Tibial nerve (tissue), 4 donors: ENCODE results near the gene USO1. TPM values are rescaled to one million over a fixed set of nuclear protein-coding genes. Genes with fewer than 3 reads are reported as not detected.

Source experiments
- DNase-seq, 2 donors: peaks; one replicate each; pipeline ENCODE4 v3.0.0-alpha.2; 2019; ENCODE audit warnings: low spot score in 2 of 2
- H3K27ac ChIP-seq, 4 donors: fragments of 200-600 bp; sonication (generic) in 3 of 4; one replicate each; pipeline ENCODE4 v1.5.1; 2017 to 2019; ENCODE audit warnings: mild to moderate bottlenecking in 1 of 4
- H3K27me3 ChIP-seq, 2 donors: fragments of 200-600 bp; sonication (generic) in 1 of 2; one replicate each; pipeline versions ENCODE4 v1.5.1 to v1.6.0; 2017 to 2019
- H3K36me3 ChIP-seq, 3 donors: fragments of 200-600 bp; sonication (generic); one replicate each; pipeline ENCODE4 v1.5.1; 2018 to 2019
- H3K4me1 ChIP-seq, 4 donors: fragments of 200-600 bp; sonication (generic) in 3 of 4; one replicate each; pipeline ENCODE4 v1.5.1; 2017 to 2019
- H3K4me3 ChIP-seq, 4 donors: fragments of 200-600 bp; sonication (generic) in 3 of 4; one replicate each; pipeline ENCODE4 v1.5.1; 2017 to 2019; ENCODE audit warnings: mild to moderate bottlenecking in 1 of 4, moderate library complexity in 1 of 4
- H3K9me3 ChIP-seq, 4 donors: fragments of 200-600 bp; sonication (generic) in 3 of 4; one replicate each; pipeline ENCODE4 v1.5.1; 2017 to 2019
- EP300 ChIP-seq, 2 donors: sonication (generic); formaldehyde crosslinking; IDR thresholded peaks; one replicate each; pipeline ENCODE4 v1.6.1; 2017; ENCODE audit warnings: antibody characterized with exemption in 2 of 2, mild to moderate bottlenecking in 1 of 2
- POLR2A ChIP-seq, 2 donors: fragments of 450-650 bp; IDR thresholded peaks; one replicate each; pipeline ENCODE4 v1.6.1; 2017; ENCODE audit warnings: antibody characterized with exemption in 2 of 2, mild to moderate bottlenecking in 2 of 2, moderate library complexity in 2 of 2
- whole genome bisulfite sequencing, 2 donors: methylation state at CpG; one replicate each; pipeline ENCODE4 v1.1.5; 2018; 5-methylcytosine and 5-hydroxymethylcytosine counted together
- total RNA-seq, 4 donors: library from RNA; depleted of rRNA; stranded (reverse); fragments of >200 nt; gene quantifications; one replicate each; pipeline ENCODE4 v1.1.0, GENCODE V29; 2016
- TF ChIP-seq, protein P1 (sequence below), 5 experiments: fragments of 200-600 bp in 3 of 5; fragments of 450-650 bp in 2 of 5; sonication (generic) in 3 of 5; IDR thresholded peaks; one replicate each; pipeline ENCODE4 v1.5.1; 2016 to 2019; ENCODE audit warnings: antibody characterized with exemption in 5 of 5, mild to moderate bottlenecking in 3 of 5, moderate library complexity in 2 of 5

The USO1 gene, protein sequence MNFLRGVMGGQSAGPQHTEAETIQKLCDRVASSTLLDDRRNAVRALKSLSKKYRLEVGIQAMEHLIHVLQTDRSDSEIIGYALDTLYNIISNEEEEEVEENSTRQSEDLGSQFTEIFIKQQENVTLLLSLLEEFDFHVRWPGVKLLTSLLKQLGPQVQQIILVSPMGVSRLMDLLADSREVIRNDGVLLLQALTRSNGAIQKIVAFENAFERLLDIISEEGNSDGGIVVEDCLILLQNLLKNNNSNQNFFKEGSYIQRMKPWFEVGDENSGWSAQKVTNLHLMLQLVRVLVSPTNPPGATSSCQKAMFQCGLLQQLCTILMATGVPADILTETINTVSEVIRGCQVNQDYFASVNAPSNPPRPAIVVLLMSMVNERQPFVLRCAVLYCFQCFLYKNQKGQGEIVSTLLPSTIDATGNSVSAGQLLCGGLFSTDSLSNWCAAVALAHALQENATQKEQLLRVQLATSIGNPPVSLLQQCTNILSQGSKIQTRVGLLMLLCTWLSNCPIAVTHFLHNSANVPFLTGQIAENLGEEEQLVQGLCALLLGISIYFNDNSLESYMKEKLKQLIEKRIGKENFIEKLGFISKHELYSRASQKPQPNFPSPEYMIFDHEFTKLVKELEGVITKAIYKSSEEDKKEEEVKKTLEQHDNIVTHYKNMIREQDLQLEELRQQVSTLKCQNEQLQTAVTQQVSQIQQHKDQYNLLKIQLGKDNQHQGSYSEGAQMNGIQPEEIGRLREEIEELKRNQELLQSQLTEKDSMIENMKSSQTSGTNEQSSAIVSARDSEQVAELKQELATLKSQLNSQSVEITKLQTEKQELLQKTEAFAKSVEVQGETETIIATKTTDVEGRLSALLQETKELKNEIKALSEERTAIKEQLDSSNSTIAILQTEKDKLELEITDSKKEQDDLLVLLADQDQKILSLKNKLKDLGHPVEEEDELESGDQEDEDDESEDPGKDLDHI
- 10 to 100 TPM; 50.9 to 58.6 (median 55.8) TPM for total RNA-seq

DNA sequence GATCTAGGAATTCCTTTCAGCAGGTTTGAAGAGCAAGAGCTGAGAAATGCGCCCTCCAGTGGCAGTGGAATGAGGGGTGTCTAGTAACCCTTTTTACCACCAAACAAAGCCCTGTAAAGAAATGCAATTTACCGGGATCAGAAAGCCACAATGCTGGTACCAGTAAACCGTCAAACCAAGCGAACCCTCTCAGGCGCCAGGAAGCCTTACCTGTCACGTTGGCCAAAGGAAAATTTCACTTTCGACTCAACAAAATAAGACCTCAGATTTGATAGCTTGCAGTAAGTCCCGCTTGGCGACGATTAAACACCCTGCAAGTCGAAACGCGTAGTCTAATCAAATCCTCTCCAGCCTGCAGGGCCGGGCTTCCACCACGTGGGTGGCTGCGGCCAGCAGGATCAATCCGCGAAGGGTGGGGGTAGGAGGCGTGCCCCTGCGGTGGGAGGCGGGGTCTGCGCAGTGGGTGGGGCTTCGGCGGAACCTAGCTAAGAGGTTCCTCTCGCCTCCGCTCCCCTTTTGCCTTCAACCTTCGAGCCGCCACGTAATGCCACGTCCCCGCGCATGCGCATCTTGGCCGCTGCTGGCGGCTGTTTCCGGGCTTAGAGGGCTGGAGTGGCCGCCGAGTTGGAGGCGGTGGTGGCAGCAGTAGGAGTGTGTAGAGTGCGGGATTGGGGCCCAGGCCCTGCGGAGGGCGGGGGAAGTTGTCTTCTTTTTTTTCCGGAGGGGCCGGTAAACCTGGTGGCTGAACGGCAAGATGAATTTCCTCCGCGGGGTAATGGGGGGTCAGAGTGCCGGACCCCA, at the start of gene USO1:
TSS of gene USO1 (plus strand) at position 512 of the 801 bp plus-strand sequence. CDS start at position 755, 243 bp downstream.
- DNase-seq: peak; percentile 97
- peaks cover 0 to 42% (median 19%) of the 10 kb centered on the region in 4 donors for H3K4me1 ChIP-seq
- 1% methylated on average over 36 to 46 of the region's 48 CpGs for WGBS, 2 donors
- peak within 1 kb of the TSS; percentile 91 to 99 (median 95) for H3K27ac ChIP-seq
- TF ChIP-seq POLR2A (IDR thresholded peaks at IDR 0.05): peak; percentile 94 to 98
- TF ChIP-seq, protein P1, sequence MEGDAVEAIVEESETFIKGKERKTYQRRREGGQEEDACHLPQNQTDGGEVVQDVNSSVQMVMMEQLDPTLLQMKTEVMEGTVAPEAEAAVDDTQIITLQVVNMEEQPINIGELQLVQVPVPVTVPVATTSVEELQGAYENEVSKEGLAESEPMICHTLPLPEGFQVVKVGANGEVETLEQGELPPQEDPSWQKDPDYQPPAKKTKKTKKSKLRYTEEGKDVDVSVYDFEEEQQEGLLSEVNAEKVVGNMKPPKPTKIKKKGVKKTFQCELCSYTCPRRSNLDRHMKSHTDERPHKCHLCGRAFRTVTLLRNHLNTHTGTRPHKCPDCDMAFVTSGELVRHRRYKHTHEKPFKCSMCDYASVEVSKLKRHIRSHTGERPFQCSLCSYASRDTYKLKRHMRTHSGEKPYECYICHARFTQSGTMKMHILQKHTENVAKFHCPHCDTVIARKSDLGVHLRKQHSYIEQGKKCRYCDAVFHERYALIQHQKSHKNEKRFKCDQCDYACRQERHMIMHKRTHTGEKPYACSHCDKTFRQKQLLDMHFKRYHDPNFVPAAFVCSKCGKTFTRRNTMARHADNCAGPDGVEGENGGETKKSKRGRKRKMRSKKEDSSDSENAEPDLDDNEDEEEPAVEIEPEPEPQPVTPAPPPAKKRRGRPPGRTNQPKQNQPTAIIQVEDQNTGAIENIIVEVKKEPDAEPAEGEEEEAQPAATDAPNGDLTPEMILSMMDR (IDR thresholded peaks at IDR 0.05): peak; percentile 68 to 74 (median 69)
- TF ChIP-seq EP300 (IDR thresholded peaks at IDR 0.05): peak; percentile 89 to 99
- no peaks in the 10 kb centered on the region for H3K36me3 ChIP-seq
- H3K9me3 ChIP-seq: no peaks in the 10 kb centered on the region
- H3K27me3 ChIP-seq: no peaks in the 10 kb centered on the region
- H3K4me3 ChIP-seq: peak within 1 kb of the TSS; percentile 62 to 96 (median 90)

DNA sequence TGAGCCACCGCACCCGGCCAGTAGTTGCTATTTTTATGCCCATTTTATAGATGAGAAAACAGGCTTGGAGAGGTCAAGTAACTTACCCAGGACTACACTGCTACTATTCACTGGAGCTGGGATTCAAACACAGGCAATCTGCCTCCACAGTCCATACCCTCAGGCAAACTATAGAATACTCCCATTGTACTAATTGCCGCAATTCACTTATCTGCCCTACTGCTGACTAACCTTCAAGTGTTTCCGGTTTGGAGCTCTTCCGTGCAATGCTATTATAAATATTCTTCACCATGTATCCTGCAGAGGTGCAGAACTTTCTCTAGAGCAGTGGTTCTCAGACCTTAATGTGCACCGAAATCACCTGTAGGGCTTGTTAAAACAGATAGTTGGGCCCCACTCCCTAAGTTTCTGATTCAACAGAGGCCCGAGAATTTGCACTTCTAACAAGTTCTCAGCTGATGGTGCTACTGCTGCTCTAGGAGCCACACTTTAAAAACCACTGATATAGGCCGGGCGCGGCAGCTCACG, 49.3 kb upstream of the USO1 start:
- no peaks in the 10 kb centered on the region for H3K36me3 ChIP-seq
- no peak for DNase-seq
- H3K9me3 ChIP-seq: no peaks in the 10 kb centered on the region
- no peak overlapping the region for H3K27ac ChIP-seq
- peaks cover 0 to 27% (median 18%) of the 10 kb centered on the region in 4 donors for H3K4me1 ChIP-seq
- H3K27me3 ChIP-seq: no peaks in the 10 kb centered on the region
- H3K4me3 ChIP-seq: no peak overlapping the region
- WGBS, 2 donors: 84 to 91% methylated on average over 11 of the region's 11 CpGs
- TF ChIP-seq, protein P1 (IDR thresholded peaks at IDR 0.05): no peak
- TF ChIP-seq EP300 (IDR thresholded peaks at IDR 0.05) (no peak), POLR2A (IDR thresholded peaks at IDR 0.05) (no peak)

DNA sequence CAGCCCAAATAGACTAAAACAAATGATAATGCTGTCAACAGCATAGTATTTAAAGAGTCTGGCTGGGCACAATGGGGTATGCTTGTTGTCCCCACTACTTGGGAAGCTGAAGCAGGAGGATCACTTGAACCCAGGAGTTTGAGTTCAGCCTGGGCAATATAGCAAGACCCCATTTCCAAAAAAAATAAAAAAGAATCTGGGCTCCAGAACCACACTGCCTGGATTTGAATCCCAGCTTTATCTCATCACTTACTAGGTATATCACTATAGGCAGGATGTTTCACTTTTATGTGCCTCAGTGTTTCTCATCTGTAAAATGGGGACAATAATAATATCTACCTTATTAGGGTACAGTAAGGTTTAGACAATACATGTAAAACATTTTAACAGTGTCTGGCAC, 45.9 kb upstream of the USO1 start:
- Histone ChIP-seq H3K27me3 (no peaks in the 10 kb centered on the region), H3K4me1 (peaks cover 0 to 6% (median 2%) of the 10 kb centered on the region in 4 donors), H3K4me3 (no peak overlapping the region), H3K36me3 (no peaks in the 10 kb centered on the region), H3K9me3 (no peaks in the 10 kb centered on the region), H3K27ac (no peak overlapping the region)
- no peak for DNase-seq
- TF ChIP-seq EP300 (IDR thresholded peaks at IDR 0.05) (no peak), POLR2A (IDR thresholded peaks at IDR 0.05) (no peak)
- TF ChIP-seq, protein P1 (IDR thresholded peaks at IDR 0.05): no peak

DNA sequence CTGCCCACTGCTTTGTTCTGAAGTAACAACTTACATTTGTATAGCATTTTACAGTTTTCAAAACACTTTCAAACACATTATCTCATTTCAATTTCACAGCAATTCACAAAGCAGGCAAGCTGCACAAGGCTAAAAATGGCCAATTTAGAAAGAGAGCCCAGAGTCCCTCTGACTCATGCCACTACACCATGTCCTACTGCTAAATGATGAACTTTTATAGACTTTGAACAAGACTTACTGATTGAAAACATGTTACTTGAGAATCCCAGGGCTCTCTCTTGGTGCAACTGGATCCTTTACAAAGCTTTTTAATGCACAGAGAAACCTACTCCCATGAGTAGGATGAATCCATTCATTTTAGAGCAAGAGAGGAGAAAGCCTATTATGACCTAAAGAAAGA, 45.4 kb upstream of the USO1 start:
- H3K9me3 ChIP-seq: no peaks in the 10 kb centered on the region
- no peaks in the 10 kb centered on the region for H3K36me3 ChIP-seq
- no peak overlapping the region for H3K27ac ChIP-seq
- H3K27me3 ChIP-seq: no peaks in the 10 kb centered on the region
- H3K4me1 ChIP-seq: peaks cover 0 to 5% (median under 1%) of the 10 kb centered on the region in 4 donors
- TF ChIP-seq, protein P1 (IDR thresholded peaks at IDR 0.05): no peak
- TF ChIP-seq EP300 (IDR thresholded peaks at IDR 0.05): no peak
- no peak for TF ChIP-seq POLR2A (IDR thresholded peaks at IDR 0.05)
- no peak for DNase-seq
- H3K4me3 ChIP-seq: no peak overlapping the region
